GM10847 (cell line): ENCODE data around the gene JUND.

ENCODE experiments used
- POLR2A ChIP-seq: IDR thresholded peaks from 2 replicates; pipeline ENCODE4 v1.6.1; 2011; ENCODE audit not compliant: insufficient read length; ENCODE audit errors: extremely low read depth

The JUND gene

DNA sequence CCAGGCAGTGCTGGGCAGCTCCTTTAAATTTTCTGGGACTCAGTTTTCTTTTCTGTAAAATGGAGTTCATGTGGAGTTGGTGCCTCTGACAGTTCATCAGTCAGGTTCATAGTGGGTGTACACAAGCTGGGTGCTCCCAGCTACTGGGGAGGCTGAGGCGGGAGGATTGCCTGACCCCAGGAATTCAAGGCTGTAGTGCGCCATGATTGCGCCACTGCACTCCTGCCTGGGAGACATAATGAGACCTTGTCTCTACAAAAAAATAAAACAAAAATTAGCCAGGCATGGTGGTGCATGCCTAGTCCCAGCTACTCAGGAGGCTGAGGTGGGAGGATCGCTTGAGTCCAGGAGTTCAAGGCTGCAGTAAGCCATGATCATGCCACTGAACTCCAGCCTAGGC is 28.3 kb downstream of the JUND start:
- TF ChIP-seq POLR2A = no peak

GRCh38 chr19:18252370-18252717 is 29.1 kb downstream of the JUND start:
- TF ChIP-seq POLR2A = no peak

DNA sequence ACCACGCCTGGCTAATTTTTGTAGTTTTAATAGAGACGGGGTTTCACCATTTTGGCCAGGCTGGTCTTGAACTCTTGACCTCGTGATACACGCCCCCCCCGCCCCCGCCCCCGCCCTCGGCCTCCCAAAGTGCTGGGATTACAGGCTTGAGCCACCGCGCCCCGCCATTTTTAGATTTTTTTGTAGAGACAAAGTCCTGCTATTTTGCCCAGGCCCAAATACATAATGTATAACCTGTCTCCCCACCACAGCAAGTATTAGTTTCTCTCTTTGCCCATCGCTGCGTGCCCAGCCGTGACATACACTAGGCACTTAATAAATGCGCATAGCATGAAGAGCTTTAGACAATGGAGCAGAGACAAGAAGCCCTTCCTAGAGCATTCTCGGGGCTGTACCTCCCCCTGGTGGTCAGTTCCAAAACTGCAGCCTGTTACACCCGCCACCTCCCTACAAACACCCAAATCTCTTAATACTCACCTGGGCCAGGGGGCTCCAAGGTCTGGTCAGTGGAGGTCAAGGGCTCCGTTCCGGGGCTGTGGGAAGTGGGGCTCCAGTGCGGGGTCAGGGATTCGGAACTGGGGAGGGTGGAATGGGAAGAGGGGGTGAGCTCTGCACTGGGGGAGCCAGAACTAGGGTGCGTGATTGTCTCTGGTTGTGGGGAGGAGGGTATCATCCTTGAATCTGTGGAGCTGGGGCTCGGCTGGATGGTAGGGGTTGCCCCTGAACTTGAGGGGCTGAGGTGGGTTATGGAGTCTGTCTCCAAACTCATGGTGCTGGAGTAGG is 29.6 kb downstream of the JUND start:
- no peak for TF ChIP-seq POLR2A

- no peak for TF ChIP-seq POLR2A
Measured at GRCh38 chr19:18249834-18250233, 31.6 kb downstream of the JUND start.

GRCh38 chr19:18245297-18245696 is 36.1 kb downstream of the JUND start:
- no peak for TF ChIP-seq POLR2A

- TF ChIP-seq POLR2A = no peak
Measured at GRCh38 chr19:18239303-18239702, 42.1 kb downstream of the JUND start.

DNA sequence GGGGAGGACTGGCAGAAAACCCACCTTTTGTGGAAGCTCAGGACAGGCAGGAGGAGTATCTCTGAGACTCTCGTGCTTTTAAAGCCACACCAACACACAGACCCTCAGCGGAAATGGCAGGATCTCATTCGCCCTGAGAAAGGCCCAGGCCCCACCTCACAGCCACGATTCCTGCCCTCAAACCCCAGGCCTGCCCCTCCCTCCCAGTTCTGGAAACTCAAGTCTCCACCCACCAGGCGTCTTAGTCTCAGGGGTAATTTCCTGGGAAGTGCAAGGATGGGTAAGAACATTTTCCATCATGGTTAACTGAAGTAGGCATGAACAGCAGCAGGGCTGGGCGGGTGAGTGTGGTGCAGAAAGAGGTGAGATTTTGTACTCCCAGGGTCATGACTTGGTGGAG is 47.2 kb downstream of the JUND start:
- no peak for TF ChIP-seq POLR2A

DNA sequence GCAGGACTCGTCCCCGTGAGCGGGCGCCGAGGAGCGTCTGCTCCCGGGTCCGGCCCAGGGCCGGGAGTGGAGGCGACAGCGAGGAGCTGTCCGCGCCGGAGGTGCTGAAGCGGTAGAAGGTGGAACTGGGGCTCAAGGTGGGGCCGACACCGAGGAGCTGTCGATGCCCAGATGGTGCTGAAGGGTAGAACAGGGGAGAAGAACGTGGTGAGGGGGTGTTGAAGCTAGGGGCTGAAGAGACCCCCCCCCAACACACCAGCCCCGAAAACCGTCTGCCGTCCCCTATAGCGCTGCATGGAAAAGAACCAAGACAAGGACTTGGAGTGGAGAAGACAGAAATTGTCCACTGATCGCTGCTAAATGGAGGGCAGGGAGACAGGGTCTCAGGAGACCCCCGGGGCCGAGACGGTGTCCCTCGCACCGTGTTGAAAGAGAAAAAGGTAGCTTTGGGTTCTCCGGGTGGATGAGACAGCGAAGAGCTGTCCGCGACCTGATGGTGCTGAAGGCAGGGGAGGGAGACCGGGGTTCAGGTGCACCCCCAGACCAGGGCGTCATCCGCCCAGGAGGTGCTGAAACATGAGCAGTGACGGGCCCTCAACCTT is 48.1 kb downstream of the JUND start:
- no peak for TF ChIP-seq POLR2A

DNA sequence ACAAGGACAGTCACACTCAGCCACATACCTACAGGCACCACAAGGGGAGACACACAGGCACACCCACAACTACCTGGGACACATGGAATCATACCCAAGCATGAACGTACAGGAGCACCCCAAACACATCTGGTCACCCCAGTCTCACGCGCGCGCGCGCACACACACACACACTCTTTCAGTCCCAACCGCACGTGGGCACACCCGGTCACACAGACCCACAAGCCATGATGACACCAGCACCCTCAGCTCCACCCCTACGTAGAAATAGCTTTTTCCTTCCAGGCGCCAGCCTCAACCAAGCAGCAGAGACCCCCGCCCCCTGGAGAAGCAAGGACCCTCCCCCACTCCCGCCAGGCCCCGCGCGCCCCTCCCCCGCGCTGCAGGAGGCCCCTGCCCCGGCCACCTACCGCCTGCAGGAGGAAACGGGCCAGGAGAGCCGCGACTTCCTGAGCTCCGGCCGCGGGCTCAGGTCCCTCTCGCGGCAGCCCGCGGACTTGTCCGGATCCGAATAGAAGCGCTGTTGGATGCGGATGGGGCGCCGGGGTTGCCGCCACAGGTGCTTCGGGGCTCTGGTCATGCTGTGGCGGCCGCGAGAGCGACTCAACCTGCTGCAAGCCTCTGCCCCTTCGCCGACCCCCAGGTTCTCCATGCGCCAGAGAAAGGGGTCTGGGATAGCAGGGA is 48.7 kb downstream of the JUND start:
- TF ChIP-seq POLR2A = no peak

DNA sequence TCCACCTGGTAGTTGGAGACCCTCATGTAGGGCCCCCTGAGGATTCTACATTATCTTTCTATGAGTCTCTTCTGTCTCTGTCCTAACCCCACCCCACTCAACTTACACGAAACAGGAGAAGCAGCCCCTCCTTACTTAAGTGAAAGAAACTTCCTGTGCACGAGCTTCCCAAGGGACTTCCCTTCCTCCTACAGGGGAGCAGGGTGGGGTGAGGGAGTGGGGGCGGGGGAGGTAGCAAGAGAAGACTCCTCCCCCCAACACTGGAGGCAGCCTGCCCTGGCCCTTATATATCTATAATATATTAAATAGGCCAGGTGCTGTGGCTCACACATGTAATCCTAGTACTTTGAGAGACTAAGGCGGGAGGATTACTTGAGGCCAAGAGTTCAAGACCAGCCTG is 49.6 kb downstream of the JUND start:
- TF ChIP-seq POLR2A = no peak

DNA sequence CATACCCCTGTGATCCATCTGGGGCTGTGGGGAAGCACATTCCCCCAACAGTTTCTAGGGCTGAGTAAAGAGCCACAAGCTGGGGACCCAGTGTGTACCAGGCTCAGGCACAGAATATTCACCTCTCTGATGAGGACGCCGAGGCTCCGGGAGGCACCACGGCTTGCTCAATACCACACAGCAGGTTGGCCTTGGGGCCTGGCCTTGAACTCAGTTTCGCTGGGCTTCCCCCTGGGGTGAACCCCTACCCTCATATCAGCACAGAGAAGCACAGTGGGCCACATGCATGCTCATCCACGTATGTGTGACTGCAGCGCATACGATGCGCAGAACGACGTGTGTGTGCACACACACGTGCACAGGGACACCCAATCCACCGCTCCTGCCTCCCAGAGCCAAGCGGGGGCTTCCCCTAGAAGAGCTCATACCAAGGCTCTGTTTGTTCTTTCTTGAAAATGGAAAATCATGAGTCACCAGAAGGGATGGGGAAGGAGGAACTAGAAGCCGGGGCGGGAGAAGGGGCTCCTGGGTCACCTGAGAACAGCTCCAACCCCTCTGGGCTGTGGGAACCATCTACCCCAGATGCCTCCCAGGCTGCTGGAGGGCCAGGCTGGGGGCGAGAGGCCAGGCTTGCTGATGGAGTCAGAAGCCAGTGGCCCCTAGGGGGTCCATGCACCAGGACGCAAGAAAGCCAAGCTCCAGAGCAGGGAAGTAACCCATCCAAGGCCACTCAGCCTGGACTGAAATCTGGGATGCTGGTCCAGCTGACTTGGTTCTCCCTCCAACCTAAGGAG is 50.3 kb downstream of the JUND start:
- no peak for TF ChIP-seq POLR2A

DNA sequence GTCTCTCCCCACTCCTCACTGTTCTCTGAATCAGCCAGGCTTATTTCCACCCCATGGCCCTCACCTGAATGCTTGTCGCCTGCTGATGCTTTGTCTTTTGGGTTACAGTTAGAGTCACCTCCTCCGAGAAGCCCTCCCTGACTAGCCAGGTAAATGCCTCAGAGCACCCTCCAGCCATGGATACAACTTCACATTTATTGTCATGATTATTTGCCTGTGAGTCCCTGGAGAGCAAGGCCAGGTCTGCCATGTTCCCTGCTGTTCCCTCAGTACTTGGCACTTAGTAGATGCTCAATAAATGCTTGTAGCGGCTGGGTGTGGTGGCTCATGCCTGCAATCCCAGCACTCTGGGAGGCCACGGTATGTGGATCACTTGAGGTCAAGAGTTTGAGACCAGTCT is 51.5 kb downstream of the JUND start:
- TF ChIP-seq POLR2A = no peak
